OCI-LY3 (cell line): Measurements from ENCODE around the gene OR2C1.

Experiments used
- H2AFZ ChIP-seq: fragments of 200-600, 300-600 bp; shearing (Covaris generic); 2 replicates; pipeline ENCODE4 v1.6.0; 2014; ENCODE audit warnings: antibody characterized with exemption, low read depth, low read length
- H3K27ac ChIP-seq: fragments of 200-600, 300-600 bp; sonication (generic); 2 replicates; pipeline ENCODE4 v1.5.1; 2014; ENCODE audit warnings: mild to moderate bottlenecking, low read length, moderate library complexity, mixed read lengths
- H3K27me3 ChIP-seq: fragments of 200-600, 300-600 bp; sonication (generic); 2 replicates; pipeline ENCODE4 v1.6.1; 2014; ENCODE audit warnings: low read depth, low read length, mixed read lengths
- H3K36me3 ChIP-seq: fragments of 200-600, 300-600 bp; sonication (generic); replicated peaks from 2 replicates; pipeline ENCODE3; 2014; ENCODE audit warnings: low read depth, low read length, mixed read lengths
- H3K4me1 ChIP-seq: fragments of 300-600, 200-600 bp; sonication (generic); 2 replicates; pipeline ENCODE4 v1.6.1; 2014; ENCODE audit warnings: low read length, mixed read lengths
- H3K4me2 ChIP-seq: fragments of 200-600, 300-600 bp; sonication (generic); 2 replicates; pipeline ENCODE4 v1.6.1; 2014; ENCODE audit warnings: low read length, mixed read lengths
- H3K4me3 ChIP-seq: fragments of 300-600, 200-600 bp; sonication (generic); 2 replicates; pipeline ENCODE4 v1.5.1; 2014; ENCODE audit warnings: antibody characterized with exemption, mild to moderate bottlenecking, low read length, moderate library complexity
- H3K79me2 ChIP-seq: fragments of 300-600, 200-600 bp; shearing (Covaris generic); 2 replicates; pipeline ENCODE4 v1.6.1; 2014; ENCODE audit warnings: mild to moderate bottlenecking, low read length, mixed read lengths
- H3K9ac ChIP-seq: fragments of 300-600, 200-600 bp; shearing (Covaris generic); 2 replicates; pipeline ENCODE4 v1.6.0; 2014; ENCODE audit warnings: mild to moderate bottlenecking, low read length, moderate library complexity
- H3K9me3 ChIP-seq: fragments of 200-600, 300-600 bp; shearing (Covaris generic); 2 replicates; pipeline ENCODE4 v1.6.1; 2014; ENCODE audit warnings: low read length, mixed read lengths; ENCODE audit not compliant: insufficient read depth
- H4K20me1 ChIP-seq: fragments of 200-600, 300-600 bp; sonication (generic); 2 replicates; pipeline ENCODE4 v1.6.1; 2016; ENCODE audit warnings: low read length, mixed read lengths; ENCODE audit not compliant: insufficient read depth
- EZH2phosphoT487 ChIP-seq: fragments of 200-600 bp; shearing (Covaris generic); IDR thresholded peaks from 2 replicates; pipeline ENCODE4 v1.6.1; 2018; ENCODE audit warnings: antibody characterized with exemption, mixed run types, low read depth
- TF ChIP-seq, protein P1 (sequence below): fragments of 200-600, 300-600 bp; sonication (generic); IDR thresholded peaks from 2 replicates; pipeline ENCODE4 v1.5.1; 2014; ENCODE audit warnings: antibody characterized with exemption, low read length, low read depth

The OR2C1 gene

DNA sequence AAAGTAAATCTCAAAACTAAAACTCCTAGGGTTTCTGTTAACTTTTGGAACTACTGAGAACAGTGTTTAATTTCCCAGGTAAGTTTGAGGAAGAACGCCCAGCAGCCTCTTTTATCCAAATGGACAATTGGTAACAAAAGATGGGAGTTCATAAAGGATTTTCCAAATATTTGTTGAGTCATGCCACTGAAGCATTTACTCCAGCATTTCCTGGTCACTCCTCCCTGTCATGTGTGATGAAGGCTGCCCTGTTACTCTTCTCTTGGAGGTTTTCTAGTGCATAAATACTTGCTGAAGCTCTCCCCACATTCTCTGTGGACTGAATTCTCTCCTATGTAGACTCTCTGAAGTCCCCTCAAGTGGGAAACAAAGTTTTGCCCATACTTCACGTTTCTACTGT, 33.9 kb upstream of the OR2C1 start:
- H3K27me3 ChIP-seq: no peaks in the 10 kb centered on the region
- peaks cover 18% of the 10 kb centered on the region for H3K36me3 ChIP-seq
- TF ChIP-seq EZH2phosphoT487: no peak
- TF ChIP-seq, protein P1, sequence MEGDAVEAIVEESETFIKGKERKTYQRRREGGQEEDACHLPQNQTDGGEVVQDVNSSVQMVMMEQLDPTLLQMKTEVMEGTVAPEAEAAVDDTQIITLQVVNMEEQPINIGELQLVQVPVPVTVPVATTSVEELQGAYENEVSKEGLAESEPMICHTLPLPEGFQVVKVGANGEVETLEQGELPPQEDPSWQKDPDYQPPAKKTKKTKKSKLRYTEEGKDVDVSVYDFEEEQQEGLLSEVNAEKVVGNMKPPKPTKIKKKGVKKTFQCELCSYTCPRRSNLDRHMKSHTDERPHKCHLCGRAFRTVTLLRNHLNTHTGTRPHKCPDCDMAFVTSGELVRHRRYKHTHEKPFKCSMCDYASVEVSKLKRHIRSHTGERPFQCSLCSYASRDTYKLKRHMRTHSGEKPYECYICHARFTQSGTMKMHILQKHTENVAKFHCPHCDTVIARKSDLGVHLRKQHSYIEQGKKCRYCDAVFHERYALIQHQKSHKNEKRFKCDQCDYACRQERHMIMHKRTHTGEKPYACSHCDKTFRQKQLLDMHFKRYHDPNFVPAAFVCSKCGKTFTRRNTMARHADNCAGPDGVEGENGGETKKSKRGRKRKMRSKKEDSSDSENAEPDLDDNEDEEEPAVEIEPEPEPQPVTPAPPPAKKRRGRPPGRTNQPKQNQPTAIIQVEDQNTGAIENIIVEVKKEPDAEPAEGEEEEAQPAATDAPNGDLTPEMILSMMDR: no peak
- H3K79me2 ChIP-seq: no peaks in the 10 kb centered on the region
- H4K20me1 ChIP-seq: no peaks in the 10 kb centered on the region
- H3K4me3 ChIP-seq: no peak overlapping the region
- H3K9me3 ChIP-seq: peaks cover 14% of the 10 kb centered on the region; the same call in 1 of the 2 replicates
- no peak overlapping the region for H3K27ac ChIP-seq
- H2AFZ ChIP-seq: no peak overlapping the region
- no peak overlapping the region for H3K9ac ChIP-seq
- no peak overlapping the region for H3K4me2 ChIP-seq
- no peaks in the 10 kb centered on the region for H3K4me1 ChIP-seq

DNA sequence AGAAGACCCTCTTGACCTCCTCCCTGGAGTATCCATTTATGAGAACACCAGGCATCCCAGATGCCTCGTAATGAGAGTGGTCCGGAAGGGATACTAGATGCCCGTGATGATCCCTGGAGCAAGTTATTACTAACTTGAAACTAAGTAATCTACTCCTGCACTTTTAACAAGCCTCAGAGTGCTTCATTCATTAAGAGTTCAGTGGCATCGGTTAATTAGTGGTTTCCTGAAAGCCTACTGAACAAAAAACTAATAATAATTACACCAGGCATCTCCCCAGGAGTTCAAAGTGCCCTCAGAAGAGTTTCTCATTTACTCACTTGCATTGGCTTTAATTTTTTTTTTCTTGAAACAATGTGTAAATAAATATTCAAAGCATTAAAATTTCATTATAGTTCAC, 28.2 kb upstream of the OR2C1 start:
- Histone ChIP-seq H3K4me3 (no peak overlapping the region), H3K4me1 (no peaks in the 10 kb centered on the region), H4K20me1 (no peaks in the 10 kb centered on the region), H3K9ac (no peak overlapping the region), H3K27ac (no peak overlapping the region), H2AFZ (no peak overlapping the region), H3K36me3 (no peaks in the 10 kb centered on the region), H3K4me2 (no peak overlapping the region), H3K79me2 (no peaks in the 10 kb centered on the region), H3K9me3 (no peaks in the 10 kb centered on the region), H3K27me3 (no peaks in the 10 kb centered on the region)
- TF ChIP-seq, protein P1: no peak
- TF ChIP-seq EZH2phosphoT487: no peak

DNA sequence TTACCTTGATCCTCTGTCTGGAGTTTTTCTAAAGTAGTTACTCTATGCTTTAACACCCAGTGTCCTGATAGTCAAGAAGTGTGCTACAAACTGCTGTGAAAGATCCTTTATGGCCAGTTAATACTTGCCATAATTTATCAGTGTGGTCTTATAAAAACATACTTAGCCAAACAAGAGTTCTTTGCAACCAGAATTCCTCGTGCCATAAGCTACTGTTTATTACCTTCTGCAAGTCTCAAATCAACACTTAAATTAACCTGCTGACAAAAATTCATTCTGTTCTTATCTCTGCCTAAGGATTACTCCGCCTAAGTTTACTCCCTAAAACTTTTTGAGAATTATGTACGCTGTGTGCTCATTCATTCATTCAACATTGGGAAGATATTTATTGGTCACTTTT, 27.6 kb upstream of the OR2C1 start:
- H3K27me3 ChIP-seq: no peaks in the 10 kb centered on the region
- no peaks in the 10 kb centered on the region for H4K20me1 ChIP-seq
- H3K27ac ChIP-seq: no peak overlapping the region
- no peaks in the 10 kb centered on the region for H3K9me3 ChIP-seq
- H3K4me2 ChIP-seq: no peak overlapping the region
- H3K4me1 ChIP-seq: no peaks in the 10 kb centered on the region
- no peaks in the 10 kb centered on the region for H3K36me3 ChIP-seq
- no peak overlapping the region for H3K9ac ChIP-seq
- H2AFZ ChIP-seq: no peak overlapping the region
- H3K79me2 ChIP-seq: no peaks in the 10 kb centered on the region
- H3K4me3 ChIP-seq: no peak overlapping the region
- no peak for TF ChIP-seq EZH2phosphoT487
- TF ChIP-seq, protein P1: no peak

DNA sequence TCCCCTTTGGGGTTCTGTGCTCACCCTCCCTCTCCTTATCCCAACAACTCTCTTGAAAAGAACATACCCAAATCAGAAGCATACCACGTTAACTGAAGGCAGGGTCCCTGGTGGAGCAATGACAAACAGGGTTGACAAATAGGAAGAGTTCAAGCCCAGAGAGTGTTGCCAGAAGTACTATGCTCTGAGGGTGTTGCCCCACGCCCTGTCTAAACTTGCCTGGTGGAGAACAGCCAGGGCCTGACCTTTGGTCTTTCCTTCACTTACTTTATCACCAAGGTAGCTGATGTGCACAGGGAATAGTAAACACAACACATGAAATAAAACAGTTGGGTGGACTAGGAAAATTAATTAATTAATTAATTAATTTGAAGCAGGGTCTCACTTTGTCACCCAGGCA, 27.0 kb upstream of the OR2C1 start:
- no peak for TF ChIP-seq EZH2phosphoT487
- TF ChIP-seq, protein P1: no peak
- no peaks in the 10 kb centered on the region for H4K20me1 ChIP-seq
- H3K4me3 ChIP-seq: no peak overlapping the region
- H3K27me3 ChIP-seq: no peaks in the 10 kb centered on the region
- H3K79me2 ChIP-seq: no peaks in the 10 kb centered on the region
- H3K4me2 ChIP-seq: no peak overlapping the region
- no peaks in the 10 kb centered on the region for H3K9me3 ChIP-seq
- no peak overlapping the region for H3K27ac ChIP-seq
- no peaks in the 10 kb centered on the region for H3K36me3 ChIP-seq
- H3K9ac ChIP-seq: no peak overlapping the region
- no peak overlapping the region for H2AFZ ChIP-seq
- no peaks in the 10 kb centered on the region for H3K4me1 ChIP-seq
